Osteocyte (in vitro differentiated cells): ENCODE measurements around the gene HYCC1. TPM values are rescaled to one million over a fixed set of nuclear protein-coding genes. Genes with fewer than 3 reads are reported as not detected.
"Not testable (repeated sequence)": the region's sequence is repeated elsewhere in the genome, so short reads cannot be mapped to it uniquely, and the experiment has no call there.

Source experiments
- DNase-seq: peaks from one replicate; pipeline ENCODE4 v3.0.0; 2021; ENCODE audit warnings: mixed read lengths; ENCODE audit not compliant: unreplicated experiment; ENCODE audit errors: extremely low spot score
- H3K27ac Mint-ChIP-seq: one replicate; pipeline ENCODE4 v1.8.0; 2021; ENCODE audit warnings: mild to moderate bottlenecking, mixed read lengths; ENCODE audit not compliant: unreplicated experiment
- H3K27me3 Mint-ChIP-seq: one replicate; pipeline ENCODE4 v1.8.0; 2021; ENCODE audit warnings: mixed read lengths; ENCODE audit not compliant: unreplicated experiment
- H3K36me3 Mint-ChIP-seq: one replicate; pipeline ENCODE4 v1.8.0; 2021; ENCODE audit warnings: mixed read lengths; ENCODE audit not compliant: unreplicated experiment
- H3K4me1 Mint-ChIP-seq: one replicate; pipeline ENCODE4 v1.8.0; 2021; ENCODE audit warnings: mixed read lengths; ENCODE audit not compliant: unreplicated experiment
- H3K4me3 Mint-ChIP-seq: one replicate; pipeline ENCODE4 v1.8.0; 2021; ENCODE audit warnings: mild to moderate bottlenecking, moderate library complexity, mixed read lengths; ENCODE audit not compliant: unreplicated experiment
- H3K9me3 Mint-ChIP-seq: one replicate; pipeline ENCODE4 v1.8.0; 2021; ENCODE audit warnings: mixed read lengths; ENCODE audit not compliant: unreplicated experiment
- total RNA-seq: library from RNA; stranded (reverse); gene quantifications from 2 replicates; pipeline ENCODE4 v1.2.1, GENCODE V29; 2021
- TF ChIP-seq, protein P1 (sequence below): fragments of 200-600 bp; sonication (generic); IDR thresholded peaks from 2 replicates; pipeline ENCODE4 v1.5.0; 2021; ENCODE audit warnings: antibody characterized with exemption, mild to moderate bottlenecking, moderate library complexity

The HYCC1 gene
- total RNA-seq, 1 donor from 2014 or later: 56.9 TPM

DNA sequence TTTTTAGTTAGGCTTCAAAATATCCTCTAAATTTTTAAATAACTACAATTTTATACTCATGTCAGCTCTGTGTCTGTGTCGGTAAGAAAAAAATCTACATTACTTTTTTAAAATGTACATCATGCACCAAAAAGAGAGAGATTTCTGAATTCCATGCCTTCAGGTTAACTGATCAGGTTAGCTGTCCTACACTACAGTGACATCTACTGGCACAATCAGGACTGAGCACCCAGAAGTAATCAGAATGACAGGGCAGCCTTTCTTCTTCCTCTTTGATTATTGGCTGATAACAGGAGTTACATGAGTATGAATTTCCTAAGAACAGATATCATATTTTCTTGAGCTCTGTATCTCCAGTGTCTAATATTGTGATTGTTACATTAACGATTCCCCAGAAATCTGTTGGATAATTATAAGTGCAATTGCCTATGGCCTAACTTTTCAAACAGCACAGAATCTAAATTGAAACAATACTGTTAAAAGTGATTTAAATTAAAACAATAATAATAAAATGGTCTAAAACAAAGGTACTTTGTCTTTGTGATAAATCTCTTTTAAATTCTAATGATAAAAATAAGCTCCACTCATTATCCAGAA lies 41.8 kb upstream of the HYCC1 start:
- no peak for DNase-seq
- H3K9me3 Mint-ChIP-seq: no peaks in the 10 kb centered on the region
- TF ChIP-seq, protein P1, sequence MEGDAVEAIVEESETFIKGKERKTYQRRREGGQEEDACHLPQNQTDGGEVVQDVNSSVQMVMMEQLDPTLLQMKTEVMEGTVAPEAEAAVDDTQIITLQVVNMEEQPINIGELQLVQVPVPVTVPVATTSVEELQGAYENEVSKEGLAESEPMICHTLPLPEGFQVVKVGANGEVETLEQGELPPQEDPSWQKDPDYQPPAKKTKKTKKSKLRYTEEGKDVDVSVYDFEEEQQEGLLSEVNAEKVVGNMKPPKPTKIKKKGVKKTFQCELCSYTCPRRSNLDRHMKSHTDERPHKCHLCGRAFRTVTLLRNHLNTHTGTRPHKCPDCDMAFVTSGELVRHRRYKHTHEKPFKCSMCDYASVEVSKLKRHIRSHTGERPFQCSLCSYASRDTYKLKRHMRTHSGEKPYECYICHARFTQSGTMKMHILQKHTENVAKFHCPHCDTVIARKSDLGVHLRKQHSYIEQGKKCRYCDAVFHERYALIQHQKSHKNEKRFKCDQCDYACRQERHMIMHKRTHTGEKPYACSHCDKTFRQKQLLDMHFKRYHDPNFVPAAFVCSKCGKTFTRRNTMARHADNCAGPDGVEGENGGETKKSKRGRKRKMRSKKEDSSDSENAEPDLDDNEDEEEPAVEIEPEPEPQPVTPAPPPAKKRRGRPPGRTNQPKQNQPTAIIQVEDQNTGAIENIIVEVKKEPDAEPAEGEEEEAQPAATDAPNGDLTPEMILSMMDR: peak; percentile 96
- H3K4me1 Mint-ChIP-seq: no peaks in the 10 kb centered on the region
- H3K27ac Mint-ChIP-seq: no peak overlapping the region
- no peaks in the 10 kb centered on the region for H3K36me3 Mint-ChIP-seq
- no peaks in the 10 kb centered on the region for H3K27me3 Mint-ChIP-seq
- no peak overlapping the region for H3K4me3 Mint-ChIP-seq

DNA sequence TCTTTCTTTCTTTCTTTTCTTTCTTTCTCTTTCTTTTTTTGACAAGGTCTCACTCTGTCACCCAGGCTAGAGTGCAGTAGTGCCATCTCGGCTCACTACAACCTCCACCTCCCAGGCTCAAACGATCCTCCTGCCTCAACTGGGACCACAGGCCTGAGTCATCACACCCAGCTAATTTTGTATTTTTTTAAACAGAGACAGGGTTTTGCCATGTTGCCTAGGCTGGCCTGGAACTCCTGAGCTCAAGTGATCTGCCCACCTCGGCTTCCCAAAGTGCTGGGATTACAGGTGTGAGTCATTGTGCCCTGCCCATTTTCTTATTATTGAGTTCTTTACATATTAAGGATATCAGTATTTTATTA lies 37.2 kb upstream of the HYCC1 start:
- H3K4me3 Mint-ChIP-seq, DNase-seq, H3K27ac Mint-ChIP-seq: not testable (repeated sequence)

GRCh38 chr7:23046336-23046735 lies 32.4 kb upstream of the HYCC1 start:
- not testable (repeated sequence) for H3K4me3 Mint-ChIP-seq, H3K27ac Mint-ChIP-seq, H3K36me3 Mint-ChIP-seq, H3K9me3 Mint-ChIP-seq, DNase-seq, H3K4me1 Mint-ChIP-seq, H3K27me3 Mint-ChIP-seq

More for the DNA sequence above, 37.2 kb upstream of the HYCC1 start:
- H3K27me3 Mint-ChIP-seq, H3K4me1 Mint-ChIP-seq, H3K9me3 Mint-ChIP-seq, H3K36me3 Mint-ChIP-seq: not testable (repeated sequence)

- H3K27me3 Mint-ChIP-seq, DNase-seq, H3K9me3 Mint-ChIP-seq, H3K27ac Mint-ChIP-seq, H3K36me3 Mint-ChIP-seq, H3K4me1 Mint-ChIP-seq, H3K4me3 Mint-ChIP-seq: not testable (repeated sequence)
Measured at GRCh38 chr7:23045086-23045485, 31.2 kb upstream of the HYCC1 start.

GRCh38 chr7:23044581-23044980 lies 30.7 kb upstream of the HYCC1 start:
- no peak for DNase-seq
- H3K36me3 Mint-ChIP-seq: no peaks in the 10 kb centered on the region
- no peaks in the 10 kb centered on the region for H3K9me3 Mint-ChIP-seq
- TF ChIP-seq, protein P1: no peak
- H3K4me1 Mint-ChIP-seq: peaks cover 2% of the 10 kb centered on the region
- no peaks in the 10 kb centered on the region for H3K27me3 Mint-ChIP-seq
- no peak overlapping the region for H3K4me3 Mint-ChIP-seq
- H3K27ac Mint-ChIP-seq: no peak overlapping the region

GRCh38 chr7:23043441-23043840 lies 29.5 kb upstream of the HYCC1 start:
- H3K36me3 Mint-ChIP-seq: no peaks in the 10 kb centered on the region
- DNase-seq: no peak

DNA sequence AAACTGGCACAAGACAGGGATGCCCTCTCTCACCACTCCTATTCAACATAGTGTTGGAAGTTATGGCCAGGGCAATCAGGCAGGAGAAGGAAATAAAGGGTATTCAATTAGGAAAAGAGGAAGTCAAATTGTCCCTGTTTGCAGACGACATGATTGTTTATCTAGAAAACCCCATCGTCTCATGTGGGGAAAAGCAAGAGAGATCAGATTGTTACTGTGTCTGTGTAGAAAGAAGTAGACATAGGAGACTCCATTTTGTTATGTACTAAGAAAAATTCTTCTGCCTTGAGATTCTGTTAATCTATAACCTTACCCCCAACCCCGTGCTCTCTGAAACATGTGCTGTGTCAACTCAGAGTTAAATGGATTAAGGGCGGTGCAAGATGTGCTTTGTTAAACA lies 25.7 kb upstream of the HYCC1 start:
- not testable (repeated sequence) for H3K27me3 Mint-ChIP-seq, H3K4me3 Mint-ChIP-seq, H3K36me3 Mint-ChIP-seq, H3K27ac Mint-ChIP-seq, DNase-seq, H3K9me3 Mint-ChIP-seq, H3K4me1 Mint-ChIP-seq

More at GRCh38 chr7:23043441-23043840, 29.5 kb upstream of the HYCC1 start:
- TF ChIP-seq, protein P1: no peak
- no peak overlapping the region for H3K27ac Mint-ChIP-seq
- no peaks in the 10 kb centered on the region for H3K9me3 Mint-ChIP-seq
- H3K4me1 Mint-ChIP-seq: peaks cover 2% of the 10 kb centered on the region
- no peaks in the 10 kb centered on the region for H3K27me3 Mint-ChIP-seq
- H3K4me3 Mint-ChIP-seq: no peak overlapping the region

DNA sequence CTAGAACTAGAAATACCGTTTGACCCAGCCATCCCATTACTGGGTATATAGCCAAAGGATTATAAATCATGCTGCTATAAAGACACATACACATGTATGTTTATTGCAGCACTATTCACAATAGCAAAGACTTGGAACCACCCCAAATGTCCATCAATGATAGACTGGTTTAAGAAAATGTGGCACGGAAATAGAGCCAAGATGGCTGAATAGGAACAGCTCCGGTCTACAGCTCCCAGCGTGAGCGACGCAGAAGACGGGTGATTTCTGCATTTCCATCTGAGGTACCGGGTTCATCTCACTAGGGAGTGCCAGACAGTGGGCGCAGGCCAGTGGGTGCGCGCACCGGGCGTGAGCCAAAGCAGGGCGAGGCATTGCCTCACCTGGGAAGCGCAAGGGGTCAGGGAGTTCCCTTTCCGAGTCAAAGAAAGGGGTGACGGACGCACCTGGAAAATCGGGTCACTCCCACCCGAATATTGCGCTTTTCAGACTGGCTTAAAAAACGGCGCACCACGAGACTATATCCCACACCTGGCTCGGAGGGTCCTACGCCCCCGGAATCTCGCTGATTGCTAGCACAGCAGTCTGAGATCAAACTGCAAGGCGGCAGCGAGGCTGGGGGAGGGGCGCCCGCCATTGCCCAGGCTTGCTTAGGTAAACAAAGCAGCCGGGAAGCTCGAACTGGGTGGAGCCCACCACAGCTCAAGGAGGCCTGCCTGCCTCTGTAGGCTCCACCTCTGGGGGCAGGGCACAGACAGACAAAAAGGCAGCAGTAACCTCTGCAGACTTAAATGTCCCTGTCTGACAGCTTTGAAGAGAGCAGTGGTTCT lies 21.8 kb upstream of the HYCC1 start:
- peak overlapping the region; percentile 1 for H3K4me3 Mint-ChIP-seq

More for the DNA sequence above, 21.8 kb upstream of the HYCC1 start:
- H3K36me3 Mint-ChIP-seq, DNase-seq, H3K4me1 Mint-ChIP-seq, H3K27ac Mint-ChIP-seq, H3K9me3 Mint-ChIP-seq, H3K27me3 Mint-ChIP-seq: not testable (repeated sequence)
